Measurements from ENCODE around the gene VMAC.
"Not testable (repeated sequence)": the region's sequence is repeated elsewhere in the genome, so short reads cannot be mapped to it uniquely, and the experiment has no call there.

- not testable (repeated sequence) for TF ChIP-seq CTCF (conservative IDR thresholded peaks at IDR 0.05); EZH2 (IDR thresholded peaks at IDR 0.05; ENCODE audit: low read depth)
These were observed 49.5 kb upstream of the VMAC start for GRCh38 chr19:5855151-5855550.
